GM23338 (cell line): Measurements from ENCODE around the gene IRF6. TPM values are rescaled to one million over a fixed set of nuclear protein-coding genes. Genes with fewer than 3 reads are reported as not detected.
A peak's percentile ranks its signal among the peaks of the same experiment; 100 is the strongest.

ENCODE experiments used
- ATAC-seq: fragments of 200-7000 bp; cut with Tn5 transposase; 3 replicates; pipeline ENCODE4 v1.9.1; 2020
- DNase-seq: peaks from one replicate; pipeline ENCODE4 v3.0.0-alpha.2; 2015; ENCODE audit warnings: low spot score
- H2AFZ ChIP-seq: fragments of 200-600 bp; sonication (generic); 2 replicates; pipeline ENCODE4 v1.8.0; 2016; ENCODE audit warnings: antibody characterized with exemption, mild to moderate bottlenecking, moderate library complexity
- H3F3A ChIP-seq: fragments of 200-600 bp; sonication (generic); replicated peaks from 2 replicates; pipeline ENCODE4 v1.8.0; 2017; ENCODE audit warnings: antibody characterized with exemption, mixed run types, low read depth
- H3K27ac ChIP-seq: fragments of 200-600 bp; sonication (generic); 2 replicates; pipeline ENCODE4 v1.6.1; 2016; ENCODE audit warnings: low read depth
- H3K27me3 ChIP-seq: fragments of 200-600 bp; sonication (generic); 2 replicates; pipeline ENCODE4 v1.8.0; 2016; ENCODE audit warnings: mild to moderate bottlenecking, mixed run types, moderate library complexity; ENCODE audit not compliant: insufficient read depth
- H3K36me3 ChIP-seq: fragments of 200-600 bp; sonication (generic); 2 replicates; pipeline ENCODE4 v1.8.0; 2016; ENCODE audit warnings: mild to moderate bottlenecking; ENCODE audit not compliant: insufficient read depth
- H3K4me1 ChIP-seq: fragments of 200-600 bp; sonication (generic); 2 replicates; pipeline ENCODE4 v1.8.0; 2016; ENCODE audit warnings: mild to moderate bottlenecking, moderate library complexity; ENCODE audit not compliant: insufficient read depth
- H3K4me2 ChIP-seq: fragments of 200-600 bp; sonication (generic); 2 replicates; pipeline ENCODE4 v1.7.1; 2017; ENCODE audit warnings: mixed run types
- H3K4me3 ChIP-seq: fragments of 200-600 bp; sonication (generic); 2 replicates; pipeline ENCODE4 v1.6.1; 2016; ENCODE audit warnings: mixed run types
- H3K79me2 ChIP-seq: fragments of 200-600 bp; sonication (generic); replicated peaks from 2 replicates; pipeline ENCODE4 v1.8.0; 2017; ENCODE audit warnings: mild to moderate bottlenecking; ENCODE audit not compliant: insufficient read depth
- H3K9me2 ChIP-seq: fragments of 200-600 bp; sonication (generic); 2 replicates; pipeline ENCODE4 v1.8.0; 2017; ENCODE audit not compliant: insufficient read depth
- H4K20me1 ChIP-seq: fragments of 200-600 bp; sonication (generic); replicated peaks from 2 replicates; pipeline ENCODE4 v1.8.0; 2017; ENCODE audit warnings: mild to moderate bottlenecking; ENCODE audit not compliant: insufficient read depth
- H3K27ac Mint-ChIP-seq: 2 replicates; pipeline ENCODE4 v1.8.0; 2020; ENCODE audit warnings: inconsistent platforms, mild to moderate bottlenecking, moderate library complexity, mixed read lengths
- H3K27me3 Mint-ChIP-seq: 3 replicates; pipeline ENCODE4 v1.8.0; 2022; ENCODE audit warnings: low read depth, mild to moderate bottlenecking, moderate library complexity, mixed read lengths, inconsistent platforms; ENCODE audit not compliant: insufficient read depth, poor library complexity
- H3K36me3 Mint-ChIP-seq: 3 replicates; pipeline ENCODE4 v1.8.0; 2021; ENCODE audit warnings: low read depth, mild to moderate bottlenecking, inconsistent platforms, moderate library complexity, mixed read lengths
- H3K4me1 Mint-ChIP-seq: 3 replicates; pipeline ENCODE4 v1.8.0; 2020; ENCODE audit warnings: mild to moderate bottlenecking, inconsistent platforms, mixed read lengths
- H3K4me3 Mint-ChIP-seq: 3 replicates; pipeline ENCODE4 v1.8.0; 2021; ENCODE audit warnings: moderate library complexity, mild to moderate bottlenecking, inconsistent platforms, mixed read lengths
- H3K9me3 Mint-ChIP-seq: 3 replicates; pipeline ENCODE4 v1.8.0; 2020; ENCODE audit warnings: moderate library complexity, mild to moderate bottlenecking, inconsistent platforms, mixed read lengths
- CTCF ChIP-seq, 2 experiments: fragments of 200-600 bp in 1 of 2; sonication (generic) in 1 of 2; conservative IDR thresholded peaks; 2 replicates each; pipeline versions ENCODE4 v1.5.1 to v1.6.1; 2016 to 2017; ENCODE audit warnings: antibody characterized with exemption in 2 of 2, low read depth in 2 of 2, mild to moderate bottlenecking in 2 of 2, moderate library complexity in 1 of 2
- ETS1 ChIP-seq: IDR thresholded peaks from 2 replicates; pipeline ENCODE4 v1.6.1; 2016; ENCODE audit warnings: antibody characterized with exemption
- EZH2 ChIP-seq: fragments of 200-600 bp; sonication (generic); IDR thresholded peaks from one replicate; pipeline ENCODE4 v1.8.0; 2017; ENCODE audit warnings: antibody characterized with exemption, mild to moderate bottlenecking, low read depth; ENCODE audit not compliant: unreplicated experiment
- EZH2phosphoT487 ChIP-seq: fragments of 200-600 bp; sonication (generic); IDR thresholded peaks from one replicate; pipeline ENCODE4 v1.8.1; 2018; ENCODE audit warnings: antibody characterized with exemption; ENCODE audit not compliant: unreplicated experiment
- JUNB ChIP-seq: IDR thresholded peaks from one replicate; pipeline ENCODE4 v1.6.1; 2016; ENCODE audit warnings: antibody characterized with exemption; ENCODE audit not compliant: unreplicated experiment
- NANOG ChIP-seq: IDR thresholded peaks from 2 replicates; pipeline ENCODE4 v1.6.1; 2016; ENCODE audit warnings: antibody characterized with exemption, borderline replicate concordance
- STAT1 ChIP-seq: IDR thresholded peaks from one replicate; pipeline ENCODE4 v1.6.1; 2016; ENCODE audit warnings: antibody characterized with exemption; ENCODE audit not compliant: unreplicated experiment
- ZNF114 ChIP-seq: fragments of 250-450 bp; sonication (Bioruptor Pico); IDR thresholded peaks from 2 replicates; pipeline ENCODE4 v1.5.0; 2020; ENCODE audit warnings: mild to moderate bottlenecking, moderate library complexity
- polyA plus RNA-seq: library from polyadenylated mRNA; unstranded; fragments of >200 nt; fragmentation: Nextera tagmentation; extraction: Ambion mirVana; gene quantifications from 2 replicates; pipeline ENCODE4 v1.2.1, GENCODE V29; 2016
- total RNA-seq: library from RNA; depleted of rRNA; stranded (reverse); fragments of >200 nt; shearing (Covaris generic); gene quantifications from 2 replicates; pipeline ENCODE4 v1.2.3, GENCODE V29; 2014
- TF ChIP-seq, protein P1 (sequence below): IDR thresholded peaks from one replicate; pipeline ENCODE4 v1.6.1; 2018; ENCODE audit warnings: antibody characterized with exemption; ENCODE audit not compliant: unreplicated experiment

The IRF6 gene
- total and polyA plus RNA-seq, 2 experiments from 2014 or later: 4.6 to 11.7 TPM

DNA sequence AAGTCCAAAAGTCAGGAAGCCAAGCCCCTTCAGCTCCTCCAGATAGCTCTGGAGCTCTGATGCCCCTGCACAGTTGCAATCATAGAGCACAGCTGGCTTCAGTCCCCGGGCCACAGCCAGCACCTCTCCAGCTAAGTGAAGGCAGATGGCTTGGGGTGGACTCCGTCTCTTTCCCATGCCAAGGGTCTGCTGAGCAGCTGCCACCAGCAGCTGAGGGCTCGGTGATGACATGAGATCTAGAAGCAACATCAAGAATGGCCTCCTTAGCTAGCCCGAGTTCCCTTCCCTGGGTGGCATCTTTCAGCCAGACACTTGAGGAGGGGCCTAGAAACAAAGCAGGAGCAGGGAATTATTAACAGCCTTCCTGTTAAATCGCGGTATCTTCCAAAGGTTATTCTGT is 22.6 kb downstream of the IRF6 start:
- no peak overlapping the region for H3K27ac ChIP-seq
- H3K4me3 ChIP-seq: peak overlapping the region; percentile 64
- no peaks in the 10 kb centered on the region for H3K9me2 ChIP-seq
- TF ChIP-seq, protein P1, sequence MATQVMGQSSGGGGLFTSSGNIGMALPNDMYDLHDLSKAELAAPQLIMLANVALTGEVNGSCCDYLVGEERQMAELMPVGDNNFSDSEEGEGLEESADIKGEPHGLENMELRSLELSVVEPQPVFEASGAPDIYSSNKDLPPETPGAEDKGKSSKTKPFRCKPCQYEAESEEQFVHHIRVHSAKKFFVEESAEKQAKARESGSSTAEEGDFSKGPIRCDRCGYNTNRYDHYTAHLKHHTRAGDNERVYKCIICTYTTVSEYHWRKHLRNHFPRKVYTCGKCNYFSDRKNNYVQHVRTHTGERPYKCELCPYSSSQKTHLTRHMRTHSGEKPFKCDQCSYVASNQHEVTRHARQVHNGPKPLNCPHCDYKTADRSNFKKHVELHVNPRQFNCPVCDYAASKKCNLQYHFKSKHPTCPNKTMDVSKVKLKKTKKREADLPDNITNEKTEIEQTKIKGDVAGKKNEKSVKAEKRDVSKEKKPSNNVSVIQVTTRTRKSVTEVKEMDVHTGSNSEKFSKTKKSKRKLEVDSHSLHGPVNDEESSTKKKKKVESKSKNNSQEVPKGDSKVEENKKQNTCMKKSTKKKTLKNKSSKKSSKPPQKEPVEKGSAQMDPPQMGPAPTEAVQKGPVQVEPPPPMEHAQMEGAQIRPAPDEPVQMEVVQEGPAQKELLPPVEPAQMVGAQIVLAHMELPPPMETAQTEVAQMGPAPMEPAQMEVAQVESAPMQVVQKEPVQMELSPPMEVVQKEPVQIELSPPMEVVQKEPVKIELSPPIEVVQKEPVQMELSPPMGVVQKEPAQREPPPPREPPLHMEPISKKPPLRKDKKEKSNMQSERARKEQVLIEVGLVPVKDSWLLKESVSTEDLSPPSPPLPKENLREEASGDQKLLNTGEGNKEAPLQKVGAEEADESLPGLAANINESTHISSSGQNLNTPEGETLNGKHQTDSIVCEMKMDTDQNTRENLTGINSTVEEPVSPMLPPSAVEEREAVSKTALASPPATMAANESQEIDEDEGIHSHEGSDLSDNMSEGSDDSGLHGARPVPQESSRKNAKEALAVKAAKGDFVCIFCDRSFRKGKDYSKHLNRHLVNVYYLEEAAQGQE: no peak
- TF ChIP-seq EZH2phosphoT487: no peak
- no peaks in the 10 kb centered on the region for H3K36me3 ChIP-seq
- Mint-ChIP-seq H3K27me3 (peaks cover 5% of the 10 kb centered on the region), H3K36me3 (peaks cover 8% of the 10 kb centered on the region), H3K4me3 (peak overlapping the region; percentile 96), H3K9me3 (peaks cover 2% of the 10 kb centered on the region; the same call in 1 of the 3 replicates), H3K27ac (no peak overlapping the region; the same call in 1 of the 2 replicates), H3K4me1 (peaks cover 9% of the 10 kb centered on the region)
- no peaks in the 10 kb centered on the region for H3F3A ChIP-seq
- no peaks in the 10 kb centered on the region for H3K27me3 ChIP-seq
- no peaks in the 10 kb centered on the region; the same call in 1 of the 2 replicates for H4K20me1 ChIP-seq
- no peak overlapping the region for H2AFZ ChIP-seq
- H3K4me1 ChIP-seq: peaks cover 4% of the 10 kb centered on the region; the same call in 1 of the 2 replicates
- peak overlapping the region; percentile 81 for H3K4me2 ChIP-seq
- ATAC-seq (no peak), DNase-seq (no peak)
- no peaks in the 10 kb centered on the region; the same call in 1 of the 2 replicates for H3K79me2 ChIP-seq

- no peaks in the 10 kb centered on the region for H3K27me3 ChIP-seq
- H2AFZ ChIP-seq: no peak overlapping the region
- no peak overlapping the region for H3K4me3 ChIP-seq
- H3K4me2 ChIP-seq: no peak overlapping the region
- ATAC-seq (no peak), DNase-seq (no peak)
- Mint-ChIP-seq H3K27me3 (peaks cover 5% of the 10 kb centered on the region), H3K36me3 (peaks cover 7% of the 10 kb centered on the region; the same call in 2 of the 3 replicates), H3K9me3 (peaks cover 2% of the 10 kb centered on the region; the same call in 1 of the 3 replicates), H3K4me3 (no peak overlapping the region), H3K4me1 (peaks cover 9% of the 10 kb centered on the region), H3K27ac (no peak overlapping the region)
- H3K4me1 ChIP-seq: peaks cover 4% of the 10 kb centered on the region; the same call in 1 of the 2 replicates
- H3K79me2 ChIP-seq: no peaks in the 10 kb centered on the region; the same call in 1 of the 2 replicates
- no peaks in the 10 kb centered on the region for H3F3A ChIP-seq
- no peaks in the 10 kb centered on the region; the same call in 1 of the 2 replicates for H4K20me1 ChIP-seq
- H3K9me2 ChIP-seq: no peaks in the 10 kb centered on the region
- no peaks in the 10 kb centered on the region for H3K36me3 ChIP-seq
- H3K27ac ChIP-seq: no peak overlapping the region
- TF ChIP-seq ETS1: no peak
- TF ChIP-seq EZH2: no peak
- TF ChIP-seq NANOG: no peak
- TF ChIP-seq, protein P1: no peak
- no peak for TF ChIP-seq ZNF114 (CRISPR knock-in tag)
- no peak for TF ChIP-seq JUNB
- no peak for TF ChIP-seq CTCF (conservative IDR thresholded peaks at IDR 0.05; ENCODE audit: low read depth in 2 of 2)
- TF ChIP-seq STAT1: no peak
- TF ChIP-seq EZH2phosphoT487: no peak
These were observed 25.7 kb downstream of the IRF6 start for GRCh38 chr1:209780268-209780667.
